ENCODE data around the gene ACTR1B.

- TF ChIP-seq YY1 (IDR thresholded peaks at IDR 0.05; ENCODE audit: insufficient read depth, insufficient read length), result no peak
- no peak for TF ChIP-seq ZNF274 (IDR thresholded peaks at IDR 0.05; ENCODE audit: low read depth, low read length)
Measured at GRCh38 chr2:97656129-97656755, 7.6 kb downstream of the ACTR1B start.

Data from NT2/D1 (cell line).